IPS-11a (cell line): Measurements from ENCODE around the gene KIAA0232.
"Not testable (repeated sequence)": the region's sequence is repeated elsewhere in the genome, so short reads cannot be mapped to it uniquely, and the experiment has no call there.

Source experiments
- H3K4me3 ChIP-seq: one replicate; pipeline ENCODE4 v1.5.1; 2013; ENCODE audit warnings: low read depth, low read length, control low read depth

KIAA0232 gene

DNA sequence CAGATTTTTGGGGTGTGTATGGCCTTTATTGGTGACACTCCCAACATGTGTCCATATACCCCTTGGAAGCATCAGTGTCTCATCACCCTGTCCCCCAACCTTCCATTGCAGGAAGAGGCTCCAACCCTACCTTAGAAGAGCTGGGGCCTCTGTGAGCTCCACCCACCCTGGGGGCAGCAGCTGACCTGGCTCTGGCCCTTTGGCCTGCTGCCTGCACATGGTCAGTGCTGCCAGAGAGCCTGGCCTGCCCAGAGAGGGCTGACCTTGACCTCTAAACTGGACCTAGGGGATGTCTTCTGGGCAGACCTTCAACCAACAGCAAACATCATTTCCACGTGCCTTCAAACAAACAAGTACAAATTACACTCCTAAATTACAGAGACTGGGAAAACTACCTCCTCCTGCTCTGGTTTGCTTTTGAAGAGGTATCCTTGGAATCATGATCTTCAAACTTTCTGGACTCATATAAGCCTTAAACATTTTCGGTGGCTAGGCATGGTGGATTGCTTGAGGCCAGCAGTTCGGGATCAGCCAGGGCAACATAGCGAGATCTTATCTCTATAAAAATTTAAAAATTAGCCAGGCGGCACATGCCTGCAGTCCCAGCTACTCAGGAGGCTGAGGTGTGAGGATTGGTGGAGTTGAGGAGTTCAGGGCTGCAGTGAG, 27.3 kb upstream of the KIAA0232 start:
- H3K4me3 ChIP-seq, result no peak overlapping the region

DNA sequence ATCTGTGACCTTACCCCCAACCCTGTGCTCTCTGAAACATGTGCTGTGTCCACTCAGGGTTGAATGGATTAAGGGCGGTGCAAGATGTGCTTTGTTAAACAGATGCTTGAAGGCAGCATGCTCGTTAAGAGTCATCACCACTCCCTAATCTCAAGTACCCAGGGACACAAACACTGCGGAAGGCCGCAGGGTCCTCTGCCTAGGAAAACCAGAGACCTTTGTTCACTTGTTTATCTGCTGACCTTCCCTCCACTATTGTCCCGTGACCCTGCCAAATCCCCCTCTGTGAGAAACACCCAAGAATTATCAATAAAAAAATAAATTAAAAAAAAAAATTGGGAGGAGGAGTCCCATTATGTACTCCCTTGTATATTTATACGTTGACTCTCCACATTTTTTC, 26.2 kb upstream of the KIAA0232 start:
- H3K4me3 ChIP-seq, result not testable (repeated sequence)

DNA sequence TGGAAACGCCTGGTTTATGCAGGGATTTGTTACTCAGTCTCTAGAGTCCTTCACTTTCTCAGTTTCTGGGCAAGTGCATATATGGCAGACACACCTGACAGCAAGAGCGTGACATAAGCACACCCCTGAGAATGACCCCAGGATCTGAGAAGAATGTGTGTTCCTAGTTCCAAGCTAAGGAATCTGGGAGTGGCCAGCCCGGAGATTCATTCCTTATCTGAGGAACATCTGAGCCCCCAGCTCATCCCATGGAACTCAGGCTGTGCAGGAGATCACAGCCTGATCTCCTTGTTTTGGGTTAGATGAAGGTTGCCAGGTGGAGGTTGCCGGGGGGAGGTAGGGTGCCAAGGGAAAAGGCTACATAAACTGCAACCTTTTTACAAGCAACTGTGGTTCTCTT, 23.8 kb upstream of the KIAA0232 start:
- H3K4me3 ChIP-seq, result no peak overlapping the region

DNA sequence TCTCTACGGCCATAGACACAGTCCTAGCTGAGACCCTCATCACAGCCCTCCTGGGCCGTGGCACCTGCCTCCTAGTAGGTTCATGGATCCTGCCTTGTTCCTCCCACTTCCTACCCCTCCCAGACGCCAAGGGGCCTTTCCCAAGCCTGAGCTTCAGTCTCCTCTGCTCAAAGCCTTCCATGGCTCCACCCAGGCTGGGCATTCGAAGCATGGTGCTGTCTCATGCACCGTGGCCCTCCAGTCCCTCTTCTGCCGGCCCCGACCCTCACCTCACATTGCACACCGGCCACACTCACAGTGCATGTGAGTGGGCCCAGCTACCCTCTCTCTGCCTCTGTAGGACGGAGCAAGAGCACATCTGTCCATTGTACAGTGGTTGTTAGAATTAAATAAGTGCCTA, 21.7 kb upstream of the KIAA0232 start:
- H3K4me3 ChIP-seq, result no peak overlapping the region

DNA sequence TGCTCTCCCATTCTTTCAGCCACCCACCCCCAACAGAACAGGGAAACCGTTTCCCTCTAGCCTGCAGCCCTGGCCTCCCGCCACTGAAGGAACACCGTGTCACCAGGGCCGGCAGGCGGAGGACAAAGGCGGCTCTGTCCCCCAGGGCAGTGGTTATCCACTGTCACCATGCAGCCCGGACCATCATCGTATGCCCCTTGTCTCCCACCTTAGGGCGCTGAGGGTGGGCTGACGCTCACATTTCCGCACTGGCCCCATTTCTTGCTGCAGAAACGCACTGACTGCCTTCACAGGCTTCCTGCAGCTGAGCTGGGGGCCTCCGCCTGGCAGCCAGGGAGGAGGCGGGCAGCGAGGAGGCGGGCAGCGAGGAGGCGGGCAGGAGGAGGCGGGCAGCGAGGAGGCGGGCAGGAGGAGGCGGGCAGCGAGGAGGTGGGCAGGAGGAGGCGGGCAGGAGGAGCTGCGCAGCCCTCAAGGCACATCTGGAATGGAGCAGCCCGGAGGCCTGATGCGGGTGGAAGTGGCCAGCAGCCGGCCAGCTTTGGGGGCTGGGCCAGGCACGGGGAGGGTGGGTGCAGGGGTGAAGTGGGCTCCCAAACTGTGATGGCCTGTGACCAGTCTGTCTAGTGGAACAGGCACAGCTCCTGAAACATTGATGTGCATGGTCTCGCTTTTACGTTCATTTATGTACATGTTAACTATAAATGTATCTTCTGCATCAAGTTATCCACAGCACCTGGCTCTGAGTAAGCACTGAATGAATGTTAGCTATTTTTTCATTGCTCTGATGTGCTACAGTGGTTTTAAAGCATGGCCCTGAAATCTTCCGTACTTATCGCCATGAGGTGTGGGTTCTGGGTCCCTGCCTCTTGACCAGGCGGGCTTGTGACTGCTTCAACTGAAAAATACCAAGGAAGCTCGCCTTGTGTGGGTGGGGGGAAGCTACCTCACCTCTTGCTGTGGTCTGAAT, 20.6 kb upstream of the KIAA0232 start:
- no peak overlapping the region for H3K4me3 ChIP-seq

DNA sequence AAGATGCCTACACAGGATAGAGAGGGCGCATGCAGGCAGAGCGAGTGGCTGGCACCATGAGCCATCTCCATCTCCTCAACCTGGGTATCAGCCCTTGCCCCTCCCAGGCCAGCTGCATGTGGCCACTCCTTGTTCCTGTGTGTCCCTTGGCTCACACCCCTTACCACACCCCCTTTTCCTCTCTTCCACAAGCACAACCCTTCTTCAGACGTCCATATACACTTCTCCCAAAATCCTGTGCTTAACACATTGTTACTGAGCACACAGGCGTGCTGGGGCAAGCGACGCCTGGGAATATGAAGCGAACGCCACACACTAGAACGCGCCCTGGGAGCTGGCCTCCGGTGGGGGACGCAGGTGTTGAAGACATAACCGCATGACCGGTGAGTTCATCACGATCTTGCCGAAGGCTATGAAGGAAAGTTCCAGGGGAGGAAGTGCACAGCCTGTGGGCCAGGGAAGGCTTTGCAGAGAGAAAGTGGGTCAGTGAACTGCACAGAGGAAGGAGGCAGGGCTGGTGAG, 19.1 kb upstream of the KIAA0232 start:
- H3K4me3 ChIP-seq, result no peak overlapping the region

DNA sequence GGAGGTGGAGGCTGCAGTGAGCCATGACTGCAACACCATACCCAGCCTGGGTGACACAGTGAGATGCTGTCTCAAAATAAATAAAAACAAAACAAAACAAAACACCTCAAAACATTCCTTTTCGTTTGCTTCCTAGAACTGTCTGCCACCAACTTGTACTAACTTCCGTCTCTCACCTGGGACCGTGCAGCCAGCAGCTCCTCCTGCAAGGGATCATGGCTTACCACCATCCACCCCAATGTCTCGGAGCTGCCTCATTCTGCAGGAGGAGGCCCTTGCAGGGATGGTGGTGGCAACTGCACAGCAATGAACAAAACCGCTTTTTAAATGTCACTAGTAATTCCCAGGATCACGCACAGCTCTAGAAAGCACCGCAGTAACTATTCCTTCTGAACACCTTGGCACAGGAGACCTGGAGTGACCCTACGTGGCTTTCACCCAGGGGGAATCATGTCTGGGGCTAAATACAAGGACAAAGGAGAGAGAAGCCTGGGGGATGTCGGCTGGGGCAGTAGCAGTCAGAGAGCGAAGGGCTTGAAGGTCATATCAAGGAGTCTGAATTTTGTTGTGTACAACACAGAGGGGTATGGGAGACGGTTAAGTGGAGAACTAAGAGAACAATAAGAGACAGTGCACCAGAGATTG, 17.4 kb upstream of the KIAA0232 start:
- H3K4me3 ChIP-seq, result no peak overlapping the region

DNA sequence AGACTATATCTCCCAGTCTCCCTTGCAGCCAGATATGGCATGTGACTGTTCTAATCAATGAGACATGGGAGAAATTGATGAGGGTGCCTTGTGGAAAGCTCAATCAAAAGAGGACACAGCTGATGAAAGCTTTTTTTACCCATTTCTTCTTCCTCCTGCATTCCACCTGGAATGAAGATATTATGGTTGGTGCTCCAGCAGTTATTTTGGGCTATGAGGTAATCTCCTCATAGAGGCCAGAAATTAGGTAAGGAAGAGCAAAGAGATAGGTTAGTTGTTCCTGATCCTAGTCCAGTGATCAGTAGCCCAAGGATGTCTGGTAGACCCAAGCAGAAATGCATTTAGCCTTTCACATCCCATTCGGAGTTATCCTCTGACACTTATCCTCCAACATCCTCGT, 16.8 kb upstream of the KIAA0232 start:
- no peak overlapping the region for H3K4me3 ChIP-seq

DNA sequence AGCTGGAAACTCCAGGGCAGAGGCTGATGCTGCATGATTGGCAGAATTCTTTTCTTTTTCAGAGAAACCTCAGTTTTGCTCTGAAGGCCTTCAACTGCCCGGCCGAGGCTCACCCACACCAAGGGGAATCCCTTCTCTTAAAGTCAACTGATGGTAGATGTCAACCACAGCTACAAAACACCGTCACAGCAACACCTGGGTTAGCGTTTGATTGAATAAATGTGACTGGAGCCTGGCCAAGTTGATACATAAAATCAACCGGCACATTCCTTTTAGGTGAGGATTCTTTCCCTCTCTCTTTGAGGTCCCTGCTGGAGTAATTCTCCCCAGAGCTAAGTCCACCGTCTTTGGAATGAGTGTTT, 15.2 kb upstream of the KIAA0232 start:
- no peak overlapping the region for H3K4me3 ChIP-seq

DNA sequence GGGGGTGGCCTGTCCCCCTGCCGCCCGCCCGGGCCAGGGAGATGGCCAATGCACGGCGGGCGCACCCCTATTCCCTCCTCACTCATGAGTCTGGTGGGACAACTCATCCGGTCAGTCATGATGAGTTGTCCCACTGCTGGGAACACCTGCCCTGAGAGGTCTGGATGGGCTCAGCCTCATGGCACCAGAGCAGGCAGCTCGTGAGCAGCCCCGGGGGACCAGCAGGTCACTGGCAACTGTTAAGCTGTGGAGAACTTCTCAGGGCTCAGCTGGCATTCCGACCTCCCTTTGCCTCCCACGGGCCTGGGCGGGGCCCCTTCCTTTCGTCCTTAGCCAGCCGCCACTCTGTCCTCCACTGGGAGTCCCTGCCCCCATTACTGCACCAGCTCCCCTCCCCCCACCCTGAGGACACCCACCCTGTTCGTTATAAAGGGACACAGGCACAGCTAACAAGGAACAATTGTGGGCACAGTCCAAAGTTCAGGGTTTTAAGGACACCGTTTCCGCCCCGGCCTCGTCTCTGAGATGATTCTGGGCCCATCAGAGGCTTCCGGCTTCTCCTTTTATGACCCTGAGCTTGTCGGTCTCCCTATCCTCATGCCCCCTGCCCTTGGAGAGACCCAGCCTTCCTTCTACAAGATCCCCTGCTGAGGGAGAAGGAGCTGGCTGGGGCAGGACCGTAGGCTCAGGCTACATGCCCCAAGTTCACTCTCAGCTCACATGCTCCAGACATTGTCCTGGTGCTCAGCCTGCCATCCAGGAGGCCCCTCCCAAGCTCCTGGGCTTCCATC, 14.6 kb upstream of the KIAA0232 start:
- no peak overlapping the region for H3K4me3 ChIP-seq

DNA sequence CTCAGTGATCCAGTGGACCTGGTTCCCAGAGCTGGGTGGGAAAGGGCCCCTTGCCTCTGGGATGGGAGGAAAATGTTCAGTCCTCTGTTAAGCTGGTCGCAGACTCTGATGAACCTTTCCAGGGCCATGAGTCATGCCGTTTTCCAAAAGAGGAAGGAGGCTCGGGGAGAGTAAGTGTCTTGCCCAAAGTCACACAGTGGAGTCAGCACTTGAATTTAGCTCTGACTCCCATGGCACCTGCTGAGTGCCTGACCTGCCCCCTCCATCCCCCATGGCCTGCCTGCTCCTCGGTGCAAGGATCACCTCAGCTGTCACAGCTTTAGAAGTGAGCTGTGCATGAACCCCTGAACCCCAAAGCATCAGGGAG, 14.0 kb upstream of the KIAA0232 start:
- no peak overlapping the region for H3K4me3 ChIP-seq

DNA sequence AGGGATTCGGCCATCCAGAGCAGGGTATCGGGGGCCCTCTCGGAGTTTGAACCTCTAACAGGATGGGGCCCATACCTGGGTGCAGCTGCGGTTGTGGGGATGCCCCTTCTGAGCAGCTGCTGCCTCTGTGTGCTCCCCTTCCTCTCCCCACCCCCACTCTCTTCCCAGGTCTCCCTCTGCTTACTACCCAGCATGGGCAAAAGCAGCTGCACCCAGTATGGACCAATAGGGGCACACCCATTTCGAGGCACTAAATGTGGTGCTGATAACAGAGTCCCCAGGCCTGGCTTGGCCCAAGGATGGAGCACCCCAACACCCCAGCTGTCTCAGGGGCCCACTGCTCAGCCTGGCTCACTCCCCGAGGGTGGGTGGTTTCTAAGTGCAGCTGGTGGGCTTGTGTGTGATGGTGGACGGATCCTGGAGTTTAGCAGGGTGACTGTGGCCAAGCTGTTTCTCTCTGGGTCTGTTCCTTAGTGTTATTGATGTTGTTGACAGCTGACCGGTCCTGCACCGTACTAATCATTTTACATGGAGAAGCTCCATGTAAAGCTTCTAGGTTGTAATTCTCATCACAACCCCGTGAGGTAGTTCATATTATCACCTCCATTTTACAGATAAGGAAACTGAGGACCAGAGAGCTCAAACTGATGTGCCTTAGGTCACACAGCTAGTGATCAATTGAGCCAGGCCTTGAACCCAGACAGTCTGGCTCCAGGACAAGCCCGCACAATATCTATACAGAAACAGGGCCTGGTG, 13.1 kb upstream of the KIAA0232 start:
- H3K4me3 ChIP-seq, result no peak overlapping the region

DNA sequence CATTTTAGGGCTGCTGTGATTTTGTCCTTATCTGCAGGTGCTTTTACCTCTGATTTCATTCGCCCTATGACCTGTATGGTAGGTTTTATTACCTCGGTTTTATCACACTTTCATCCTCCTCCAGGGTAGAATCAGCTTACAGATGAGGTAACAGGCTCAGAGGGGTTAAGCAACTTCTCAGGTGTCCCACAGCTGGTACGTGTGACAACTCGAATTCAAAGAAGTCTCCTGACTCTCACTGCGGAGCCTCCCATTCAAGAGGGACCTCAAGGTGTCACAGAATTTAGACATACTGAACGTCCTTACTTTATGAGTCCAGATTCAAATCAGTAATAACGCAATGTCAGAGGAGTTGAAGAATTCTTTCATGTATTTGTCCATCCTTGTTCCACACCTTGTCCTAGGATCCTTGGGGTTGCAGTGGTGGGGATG, 12.5 kb upstream of the KIAA0232 start:
- H3K4me3 ChIP-seq, result no peak overlapping the region

DNA sequence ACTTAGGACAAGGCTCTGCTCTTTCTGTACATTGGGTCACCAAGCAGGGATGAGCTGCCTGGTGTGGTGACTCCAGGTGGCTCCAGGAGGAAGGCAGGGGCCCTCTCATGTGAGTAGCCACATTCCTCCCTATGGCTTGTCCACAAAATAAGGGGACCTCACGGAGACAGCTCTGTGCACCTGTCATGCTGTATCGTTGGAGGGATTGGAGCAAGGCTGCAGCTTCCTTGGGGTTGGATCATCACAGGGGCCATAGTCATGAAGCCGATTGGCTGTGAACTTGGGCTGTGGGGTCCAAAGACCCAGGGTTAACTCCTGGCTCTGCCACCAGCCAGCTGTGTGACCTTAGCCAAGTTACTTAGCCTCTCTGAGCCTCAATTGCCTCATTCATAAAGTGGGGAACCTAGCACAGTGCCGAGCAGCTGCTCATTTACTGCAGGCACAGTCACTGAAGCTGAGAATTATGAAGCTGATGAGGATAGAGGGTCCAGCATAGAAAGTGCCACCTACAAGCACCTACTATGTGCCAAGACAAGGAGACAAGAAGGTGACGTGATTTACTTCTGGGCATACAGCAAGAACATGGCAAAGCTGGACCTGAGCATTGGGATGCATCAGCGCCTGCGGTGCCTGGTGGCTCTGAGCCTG, 11.8 kb upstream of the KIAA0232 start:
- H3K4me3 ChIP-seq, result no peak overlapping the region

DNA sequence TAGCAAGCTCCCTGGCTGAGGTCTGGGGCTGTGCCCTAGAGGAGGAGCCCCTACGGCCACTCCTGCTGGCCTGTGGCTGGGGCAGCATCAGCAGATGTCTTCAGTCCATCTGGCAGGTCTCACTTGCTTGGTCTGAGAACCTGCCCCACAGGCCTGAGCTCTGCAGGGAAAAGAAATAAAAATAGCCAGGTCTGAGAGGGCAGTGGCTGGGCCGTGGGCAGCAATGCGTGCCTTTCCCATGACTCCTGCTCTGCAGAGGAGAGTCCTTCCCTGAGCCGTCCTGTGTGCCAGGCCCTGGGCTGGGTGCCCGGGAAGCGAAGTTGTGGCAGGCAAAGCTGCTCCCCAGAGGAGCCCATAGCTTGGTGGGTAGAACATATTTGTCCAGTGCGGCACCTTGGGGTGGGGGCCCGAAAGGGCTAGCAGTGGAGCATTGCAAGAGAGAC, 11.3 kb upstream of the KIAA0232 start:
- H3K4me3 ChIP-seq, result no peak overlapping the region

DNA sequence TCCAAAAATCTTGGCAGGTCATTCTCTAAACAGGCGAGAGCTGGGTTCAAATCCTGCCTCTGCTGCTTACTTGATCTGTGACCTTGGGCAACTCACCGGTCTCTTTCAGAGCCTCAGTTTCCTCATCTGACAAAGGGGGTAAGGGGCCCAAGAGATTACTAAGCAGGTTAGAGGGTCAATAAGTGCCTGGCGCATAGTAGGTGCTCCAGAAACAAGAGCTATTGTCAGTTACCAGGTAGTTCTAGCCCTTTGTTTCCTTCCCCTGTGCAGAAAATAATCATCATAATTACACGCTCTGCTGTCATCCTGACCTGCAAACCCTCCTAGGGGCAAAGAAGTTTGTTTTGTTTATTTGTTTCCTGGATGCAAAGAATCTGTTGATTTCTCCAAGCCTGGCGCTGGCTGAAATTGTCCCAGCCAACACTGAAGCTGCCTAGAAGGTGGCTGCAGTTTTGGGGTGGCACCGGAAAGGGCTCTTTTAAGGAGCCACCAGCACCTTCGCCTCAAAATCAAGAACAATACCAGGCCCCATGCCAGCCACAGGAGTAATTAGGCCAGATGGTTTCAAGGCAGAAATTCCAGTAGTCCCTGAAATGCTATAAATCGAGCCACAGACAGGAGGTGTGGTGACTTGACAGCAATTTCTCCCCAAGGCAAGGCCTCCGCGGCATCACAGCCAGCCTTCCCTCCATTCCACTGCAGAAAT, 10.2 kb upstream of the KIAA0232 start:
- H3K4me3 ChIP-seq, result no peak overlapping the region

DNA sequence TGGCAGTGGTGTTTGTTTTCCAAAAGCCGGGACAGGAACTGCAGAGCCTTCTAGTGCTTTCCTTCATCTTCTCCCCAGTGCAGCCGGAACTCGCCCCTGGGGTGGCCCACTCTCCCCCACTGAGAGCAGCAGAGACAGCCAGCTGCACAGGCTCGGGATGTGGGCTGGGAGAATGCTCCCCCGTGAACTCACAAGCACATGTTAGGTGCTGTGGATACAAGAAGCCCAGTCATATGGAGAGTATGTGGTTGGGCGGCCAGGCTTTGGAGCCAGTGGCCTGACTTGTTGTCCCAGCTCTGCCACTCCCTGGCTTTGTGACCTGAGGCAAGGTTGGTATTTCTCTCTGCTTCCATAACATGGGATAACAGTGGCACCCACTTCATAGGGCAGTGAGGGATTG, 9.4 kb upstream of the KIAA0232 start:
- H3K4me3 ChIP-seq, result no peak overlapping the region

DNA sequence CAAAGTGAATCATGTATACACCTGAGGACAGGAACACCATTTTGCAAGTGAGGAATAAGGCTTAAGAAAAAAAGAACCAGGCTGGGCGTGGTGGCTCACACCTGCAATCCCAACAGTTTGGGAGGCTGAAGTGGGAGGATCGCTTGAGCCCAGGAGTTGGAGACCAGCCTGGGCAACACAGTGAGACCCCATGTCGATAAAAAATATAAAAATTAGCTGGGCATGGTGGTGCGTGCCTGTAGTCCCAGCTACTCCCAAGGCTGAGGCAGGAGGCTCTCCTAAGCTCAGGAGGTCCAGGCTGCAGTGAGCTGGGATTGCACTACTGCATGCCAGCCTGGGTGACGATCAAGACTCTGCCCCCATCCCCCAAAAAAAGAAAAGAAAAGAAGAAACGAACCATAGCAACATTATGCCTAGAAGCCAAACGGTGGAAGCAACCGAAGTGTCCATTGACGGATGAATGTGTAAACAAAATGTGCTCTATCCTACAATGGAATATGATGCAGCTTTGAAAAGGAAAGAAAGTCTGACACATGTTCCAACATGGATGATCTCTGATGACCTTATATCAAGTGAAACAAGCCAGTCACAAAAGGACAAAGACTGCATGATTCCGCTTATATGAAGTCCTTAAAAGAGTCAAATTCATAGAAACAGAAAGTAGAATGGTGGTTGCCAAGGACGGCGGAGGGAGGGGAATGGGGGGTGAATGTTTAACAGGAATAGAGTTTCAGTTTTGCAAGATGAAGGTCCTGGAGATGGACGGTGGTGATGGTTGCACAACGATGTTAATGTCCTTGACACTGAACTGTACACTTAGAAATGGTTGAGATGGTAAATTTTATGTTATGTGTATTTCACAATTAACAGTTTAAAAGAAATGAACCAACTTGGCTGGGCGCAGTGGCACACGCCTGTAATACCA, 8.6 kb upstream of the KIAA0232 start:
- H3K4me3 ChIP-seq, result no peak overlapping the region
